ENCODE data around the gene EVI5.

The EVI5 gene

GRCh38 chr1:92483610-92484471, 301.1 kb downstream of the EVI5 start:
- DNase-seq (ENCODE audit: low read depth) = peak; percentile 22

GRCh38 chr1:92482665-92483609, 302.0 kb downstream of the EVI5 start:
- peak; percentile 32 for DNase-seq (ENCODE audit: low read depth)

- DNase-seq (ENCODE audit: low read depth) = no peak
These were observed 302.8 kb downstream of the EVI5 start for GRCh38 chr1:92481971-92482664.

GRCh38 chr1:92481599-92481925, 303.3 kb downstream of the EVI5 start:
- DNase-seq (ENCODE audit: low read depth) = no peak

GRCh38 chr1:92480813-92481598, 303.9 kb downstream of the EVI5 start:
- no peak for DNase-seq (ENCODE audit: low read depth)

GRCh38 chr1:92480200-92480812, 304.6 kb downstream of the EVI5 start:
- DNase-seq (ENCODE audit: low read depth) = no peak

GRCh38 chr1:92479587-92479986, 305.3 kb downstream of the EVI5 start:
- no peak for DNase-seq (ENCODE audit: low read depth)

GRCh38 chr1:92478393-92478792, 306.5 kb downstream of the EVI5 start:
- DNase-seq (ENCODE audit: low read depth) = no peak

GRCh38 chr1:92476071-92476631, 308.8 kb downstream of the EVI5 start:
- DNase-seq (ENCODE audit: low read depth) = peak; percentile 32

- DNase-seq (ENCODE audit: low read depth) = no peak
These were observed 309.9 kb downstream of the EVI5 start for GRCh38 chr1:92475029-92475428.

GRCh38 chr1:92473781-92474495, 311.0 kb downstream of the EVI5 start:
- no peak for DNase-seq (ENCODE audit: low read depth)

GRCh38 chr1:92470216-92470615, 314.7 kb downstream of the EVI5 start:
- DNase-seq (ENCODE audit: low read depth) = no peak

GRCh38 chr1:92466683-92467352, 318.1 kb downstream of the EVI5 start:
- DNase-seq (ENCODE audit: low read depth) = no peak

- no peak for DNase-seq (ENCODE audit: low read depth)
These were observed 319.7 kb downstream of the EVI5 start for GRCh38 chr1:92465256-92465647.

GRCh38 chr1:92464588-92465255, 320.2 kb downstream of the EVI5 start:
- no peak for DNase-seq (ENCODE audit: low read depth)

GRCh38 chr1:92461364-92462097, 323.4 kb downstream of the EVI5 start:
- DNase-seq (ENCODE audit: low read depth) = no peak

- DNase-seq (ENCODE audit: low read depth) = no peak
These were observed 325.0 kb downstream of the EVI5 start for GRCh38 chr1:92459871-92460320.
